Cortex of kidney (tissue), 1 donor: ENCODE results near the gene UBE2E2.

Experiments
- DNase-seq: peaks from one replicate; lab custom pipeline; 2025; lab: John Stamatoyannopoulos, UW

The UBE2E2 gene

DNA sequence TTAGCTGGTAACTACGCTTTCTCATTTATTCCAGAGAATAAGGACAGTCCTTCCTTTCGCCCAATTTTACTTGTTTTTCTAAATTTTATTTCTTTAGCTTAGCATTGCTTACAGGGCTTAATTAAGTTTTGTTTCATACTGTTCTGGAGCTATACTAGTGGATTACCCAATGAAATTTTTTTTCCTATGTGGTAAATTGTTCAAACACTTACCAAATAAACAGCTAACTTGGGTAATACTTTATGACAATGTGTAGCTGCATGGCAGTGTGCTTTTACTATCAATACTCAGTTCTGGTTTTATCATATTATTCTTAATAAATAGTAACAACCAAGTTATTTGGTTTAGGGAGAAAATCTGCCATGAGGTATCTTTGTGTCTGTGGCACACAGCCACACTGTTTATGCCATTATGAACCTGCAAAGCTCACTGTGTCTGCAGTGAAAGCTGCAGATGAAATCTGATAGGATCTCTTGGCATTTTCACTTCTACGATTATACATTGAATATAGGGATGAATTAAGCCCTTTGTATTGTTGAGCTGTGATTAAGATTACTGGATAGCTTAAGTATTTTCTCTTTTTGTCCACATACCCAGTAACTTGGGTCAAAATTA, 37.2 kb downstream of the UBE2E2 start:
- DNase-seq = no peak

DNA sequence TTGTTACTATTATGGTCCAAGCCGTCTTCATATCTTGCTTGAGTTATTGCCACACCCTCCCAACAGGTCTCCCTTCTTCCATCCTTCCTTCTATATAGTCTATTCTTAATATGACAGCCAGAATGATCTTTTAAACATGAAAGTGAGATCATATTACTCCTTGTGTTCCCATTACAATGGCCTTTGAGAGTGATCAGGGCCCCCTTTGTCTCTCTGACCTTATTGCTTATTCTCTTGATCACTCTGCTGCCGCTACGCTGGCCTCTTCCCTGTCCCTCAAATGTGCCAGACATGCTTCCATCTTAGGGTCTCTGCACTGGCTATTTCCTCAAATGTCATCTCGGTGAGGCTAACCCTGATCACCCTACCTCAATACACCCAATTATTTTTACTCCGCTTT, 38.1 kb downstream of the UBE2E2 start:
- DNase-seq = no peak

DNA sequence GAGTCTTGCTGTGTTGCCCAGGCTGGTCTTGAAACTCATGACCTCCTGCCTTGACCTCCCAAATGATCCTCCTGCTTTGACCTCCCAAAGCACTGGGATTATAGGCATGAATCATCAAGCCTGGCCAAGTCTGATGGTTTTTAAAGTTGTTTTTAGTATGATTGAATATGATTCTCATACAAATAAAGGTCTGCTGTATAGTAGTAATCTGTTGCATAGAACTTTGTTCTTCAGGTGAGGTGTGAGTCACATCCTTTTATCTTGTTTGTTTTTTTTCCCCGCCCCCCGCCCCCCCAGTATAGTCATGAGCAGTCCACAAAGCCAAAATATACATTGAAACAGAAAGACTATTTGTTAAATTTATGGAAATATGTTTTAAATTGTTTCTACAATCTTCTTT, 39.0 kb downstream of the UBE2E2 start:
- no peak for DNase-seq

DNA sequence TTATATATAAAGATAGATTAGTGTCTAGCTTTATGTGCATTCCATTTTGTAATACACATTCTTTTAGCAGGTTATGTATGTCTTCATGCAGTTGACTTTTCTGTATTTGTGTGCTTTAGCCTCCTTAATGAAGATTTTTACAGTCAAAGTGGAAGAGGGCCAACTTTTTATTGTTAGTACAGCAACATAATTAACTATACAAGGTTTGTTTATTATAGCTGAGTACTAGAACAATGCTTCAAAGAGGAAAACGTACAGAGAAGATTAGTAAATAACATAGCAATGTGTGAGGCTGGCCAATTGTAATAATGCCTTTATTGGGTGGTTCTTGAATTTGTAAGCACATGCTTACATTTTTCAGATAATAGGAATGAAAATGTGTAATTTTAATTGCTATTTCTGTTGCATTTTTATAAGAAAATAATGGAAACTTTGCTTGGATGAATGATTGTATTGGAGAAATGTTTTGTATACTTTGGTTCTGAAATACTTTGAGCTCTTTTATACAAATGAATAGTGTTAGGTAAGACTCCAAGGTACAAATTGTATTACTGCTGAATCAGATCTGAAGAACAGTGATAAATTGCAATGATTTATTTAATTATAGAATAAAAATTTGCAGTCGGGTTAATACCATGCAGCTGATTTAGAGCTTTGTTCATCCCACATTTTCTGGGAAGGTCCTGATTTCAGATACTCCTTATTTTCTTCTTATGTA, 41.4 kb downstream of the UBE2E2 start:
- DNase-seq = no peak

GRCh38 chr3:23246651-23247050, 43.5 kb downstream of the UBE2E2 start:
- DNase-seq = no peak

DNA sequence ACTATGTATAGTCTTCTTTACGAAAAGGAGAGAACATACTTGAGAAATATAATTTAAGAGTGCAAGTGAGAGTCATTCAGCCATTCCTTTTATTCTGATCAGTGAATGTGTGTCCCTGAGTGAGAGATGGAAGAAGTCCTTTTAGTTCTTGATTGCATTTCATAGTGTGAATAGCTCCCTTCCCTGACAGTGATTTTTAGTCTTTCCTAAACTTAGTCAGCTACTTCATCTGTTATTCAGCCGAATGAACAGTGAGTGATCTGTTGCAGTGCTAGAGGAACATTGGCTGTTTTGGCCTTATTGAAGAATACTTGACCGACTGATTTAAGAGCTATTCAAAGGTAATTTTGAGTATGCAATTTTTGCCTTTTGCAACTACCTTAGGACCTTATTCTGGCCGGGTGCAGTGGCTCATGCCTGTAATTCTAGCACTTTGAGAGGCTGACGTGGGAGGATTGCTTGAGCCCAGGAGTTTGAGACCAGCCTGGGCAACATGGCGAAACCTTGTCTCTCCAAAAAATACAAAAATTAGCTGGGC, 45.5 kb downstream of the UBE2E2 start:
- no peak for DNase-seq

GRCh38 chr3:23249961-23250360, 46.8 kb downstream of the UBE2E2 start:
- no peak for DNase-seq

DNA sequence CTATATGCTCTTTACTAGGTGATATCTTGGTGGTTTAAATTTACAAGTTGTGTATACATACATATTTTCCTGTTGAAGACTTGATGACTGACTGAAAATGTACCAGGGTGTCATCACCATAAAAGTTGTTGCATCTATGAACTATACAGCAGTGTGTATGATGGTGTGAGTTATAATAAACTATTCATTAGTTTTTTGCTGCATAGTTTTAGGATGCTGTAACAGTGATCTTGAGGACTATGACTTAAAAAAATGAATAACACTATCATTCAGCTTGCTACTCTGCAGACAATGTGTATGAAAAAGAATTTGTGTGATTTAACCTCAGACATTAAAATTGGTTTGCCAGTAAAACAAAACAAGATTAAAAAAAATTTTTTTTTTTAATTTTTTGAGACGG, 49.0 kb downstream of the UBE2E2 start:
- no peak for DNase-seq

- DNase-seq = no peak
These were observed 50.1 kb downstream of the UBE2E2 start for GRCh38 chr3:23253214-23253613.

DNA sequence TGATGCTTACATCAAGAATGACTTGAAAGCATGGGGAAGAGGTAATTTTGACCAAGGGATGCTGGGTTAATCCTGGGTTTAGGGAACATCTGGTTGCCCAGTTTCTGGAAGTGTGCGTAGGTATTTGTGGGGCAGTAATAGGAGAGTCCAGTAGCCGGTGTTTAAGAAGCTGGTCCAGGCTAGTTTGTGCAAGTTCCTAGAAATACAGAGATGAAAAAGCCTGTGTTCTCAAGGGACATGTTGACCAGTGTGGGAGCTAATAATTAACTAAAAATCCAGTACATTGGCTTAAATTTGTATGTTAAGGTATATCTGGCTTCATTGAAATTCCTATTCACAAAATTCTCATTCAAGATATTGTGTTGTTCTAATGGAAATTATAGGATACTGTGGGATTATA, 51.2 kb downstream of the UBE2E2 start:
- no peak for DNase-seq

- DNase-seq = no peak
These were observed 51.7 kb downstream of the UBE2E2 start for GRCh38 chr3:23254835-23255234.

GRCh38 chr3:23256741-23257435, 53.8 kb downstream of the UBE2E2 start:
- DNase-seq = no peak

- no peak for DNase-seq
These were observed 55.0 kb downstream of the UBE2E2 start for GRCh38 chr3:23258110-23258509.

DNA sequence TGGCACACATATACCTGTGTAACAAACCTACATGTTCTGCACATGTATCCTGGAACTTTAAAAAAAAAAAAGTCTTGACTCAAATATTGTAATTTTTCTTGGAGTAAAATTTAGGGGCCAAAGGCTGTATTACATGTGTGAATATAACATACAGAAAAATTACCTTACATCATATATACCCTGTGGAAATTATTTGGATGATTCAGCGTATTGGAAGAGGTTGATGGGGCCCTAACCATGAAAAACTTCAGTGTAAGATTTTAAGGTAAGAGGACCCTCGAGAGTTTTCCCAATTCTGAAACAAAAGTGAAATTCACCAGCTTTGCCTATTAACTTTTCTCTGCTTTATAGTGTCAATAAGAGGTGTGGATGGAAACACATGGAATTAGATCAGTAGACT, 56.4 kb downstream of the UBE2E2 start:
- DNase-seq = no peak

- DNase-seq = no peak
These were observed 59.6 kb downstream of the UBE2E2 start for GRCh38 chr3:23262766-23263165.

- DNase-seq = no peak
These were observed 60.7 kb downstream of the UBE2E2 start for GRCh38 chr3:23263796-23264195.

GRCh38 chr3:23264413-23264812, 61.3 kb downstream of the UBE2E2 start:
- no peak for DNase-seq

DNA sequence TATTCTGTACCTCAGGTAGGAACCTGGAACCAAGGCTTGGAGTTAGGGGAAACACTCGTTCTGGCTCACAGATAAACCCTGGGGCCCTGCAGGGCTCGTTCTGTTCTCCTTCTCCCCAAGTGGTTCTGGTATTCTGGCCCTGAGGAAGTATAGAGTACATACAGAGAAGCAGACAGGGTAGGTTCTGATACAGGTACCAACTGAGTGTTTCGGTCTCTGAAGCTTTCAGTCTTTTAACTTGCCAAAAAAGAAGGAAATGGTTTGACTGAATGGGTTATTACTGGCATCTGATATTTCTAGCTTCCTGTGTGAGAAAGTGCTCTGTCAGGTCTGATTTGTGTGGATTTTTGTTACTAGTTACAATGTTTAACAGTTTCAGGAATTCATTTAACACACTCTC, 67.3 kb downstream of the UBE2E2 start:
- DNase-seq = no peak

DNA sequence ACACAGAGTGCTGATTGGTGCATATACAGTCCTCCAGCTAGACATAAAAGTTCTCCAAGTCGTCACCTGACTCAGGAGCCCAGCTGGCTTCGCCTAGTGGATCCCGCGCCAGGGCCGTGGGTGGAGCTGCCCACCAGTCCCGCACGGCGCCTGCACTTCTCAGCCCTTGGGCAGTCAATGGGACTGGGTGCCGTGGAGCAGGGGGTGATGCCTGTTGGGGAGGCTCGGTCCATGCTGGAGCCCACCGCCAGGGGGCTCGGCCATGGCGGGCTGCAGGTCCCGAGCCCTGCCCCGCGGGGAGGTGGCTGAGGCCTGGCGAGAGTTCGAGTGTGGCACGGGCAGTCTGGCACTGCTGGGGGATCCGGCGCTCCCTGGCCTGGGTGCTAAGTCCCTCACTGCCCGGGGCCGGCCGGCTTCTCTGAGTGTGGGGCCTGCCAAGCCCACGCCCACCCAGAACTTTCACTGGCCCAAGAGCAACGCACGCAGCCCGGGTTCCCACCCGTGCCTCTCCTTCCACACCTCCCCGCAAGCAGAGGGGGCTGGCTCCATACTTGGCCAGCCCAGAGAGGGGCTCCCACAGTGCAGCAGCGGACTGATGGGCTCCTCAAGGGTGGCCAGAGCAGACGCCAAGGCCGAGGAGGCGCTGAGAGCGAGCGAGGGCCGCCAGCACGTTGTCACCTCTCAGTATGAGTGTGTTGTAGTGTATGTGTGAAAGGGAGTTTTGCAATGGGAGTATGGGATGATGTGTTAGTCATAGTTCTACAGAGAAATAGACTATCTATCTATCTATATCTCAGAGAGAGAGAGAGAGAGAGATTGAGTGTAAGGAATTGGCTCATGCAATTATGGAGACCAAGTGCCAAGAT, 69.0 kb downstream of the UBE2E2 start:
- DNase-seq = no peak

GRCh38 chr3:23272820-23273219, 69.7 kb downstream of the UBE2E2 start:
- DNase-seq = no peak

DNA sequence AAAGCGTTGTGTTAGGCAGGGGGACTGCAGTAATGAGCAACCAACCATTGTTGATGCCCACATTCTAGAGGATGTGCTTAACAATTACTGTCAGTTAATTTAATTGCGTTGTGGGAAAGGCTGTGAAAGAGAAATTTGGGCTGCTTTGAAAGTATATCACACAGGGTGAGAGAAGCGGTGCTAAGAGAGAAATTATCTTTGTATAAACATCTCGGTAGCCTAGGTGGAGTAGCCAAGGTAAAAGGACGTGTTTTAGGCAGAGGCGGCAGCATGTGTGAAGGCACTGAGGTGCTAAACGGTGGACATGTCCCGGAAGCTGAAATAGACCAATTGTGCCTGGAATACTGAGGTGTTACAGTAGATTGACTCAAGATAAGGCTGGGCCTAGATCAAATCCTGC, 71.9 kb downstream of the UBE2E2 start:
- DNase-seq = no peak

DNA sequence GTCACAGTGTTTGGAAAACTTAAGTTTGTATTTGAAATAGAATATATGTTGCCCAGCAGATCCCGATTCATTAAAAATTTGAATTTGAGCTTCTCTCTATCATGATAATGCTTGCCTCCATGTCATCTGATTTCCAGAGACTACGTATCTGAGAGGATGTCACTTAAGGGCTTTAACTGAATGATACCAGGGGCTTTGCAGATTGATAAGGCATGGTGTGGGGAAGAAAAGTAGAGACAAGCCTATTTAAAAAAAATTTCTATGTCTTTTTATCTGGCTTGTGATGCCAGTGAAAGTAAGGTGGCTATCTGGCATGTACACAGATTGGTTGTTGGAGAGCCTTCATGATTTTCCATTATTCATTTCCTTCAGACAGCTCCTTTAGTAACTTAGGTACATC, 72.7 kb downstream of the UBE2E2 start:
- DNase-seq = no peak
